Activated T-cell treated with anti-CD3 and anti-CD28 coated beads for 24 hours (primary cell): ENCODE data around the gene MOCS3.

ENCODE experiments used
- DNase-seq: peaks from one replicate; pipeline ENCODE4 v3.0.0-alpha.2; 2020; ENCODE audit warnings: low read depth

Gene MOCS3, protein sequence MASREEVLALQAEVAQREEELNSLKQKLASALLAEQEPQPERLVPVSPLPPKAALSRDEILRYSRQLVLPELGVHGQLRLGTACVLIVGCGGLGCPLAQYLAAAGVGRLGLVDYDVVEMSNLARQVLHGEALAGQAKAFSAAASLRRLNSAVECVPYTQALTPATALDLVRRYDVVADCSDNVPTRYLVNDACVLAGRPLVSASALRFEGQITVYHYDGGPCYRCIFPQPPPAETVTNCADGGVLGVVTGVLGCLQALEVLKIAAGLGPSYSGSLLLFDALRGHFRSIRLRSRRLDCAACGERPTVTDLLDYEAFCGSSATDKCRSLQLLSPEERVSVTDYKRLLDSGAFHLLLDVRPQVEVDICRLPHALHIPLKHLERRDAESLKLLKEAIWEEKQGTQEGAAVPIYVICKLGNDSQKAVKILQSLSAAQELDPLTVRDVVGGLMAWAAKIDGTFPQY

DNA sequence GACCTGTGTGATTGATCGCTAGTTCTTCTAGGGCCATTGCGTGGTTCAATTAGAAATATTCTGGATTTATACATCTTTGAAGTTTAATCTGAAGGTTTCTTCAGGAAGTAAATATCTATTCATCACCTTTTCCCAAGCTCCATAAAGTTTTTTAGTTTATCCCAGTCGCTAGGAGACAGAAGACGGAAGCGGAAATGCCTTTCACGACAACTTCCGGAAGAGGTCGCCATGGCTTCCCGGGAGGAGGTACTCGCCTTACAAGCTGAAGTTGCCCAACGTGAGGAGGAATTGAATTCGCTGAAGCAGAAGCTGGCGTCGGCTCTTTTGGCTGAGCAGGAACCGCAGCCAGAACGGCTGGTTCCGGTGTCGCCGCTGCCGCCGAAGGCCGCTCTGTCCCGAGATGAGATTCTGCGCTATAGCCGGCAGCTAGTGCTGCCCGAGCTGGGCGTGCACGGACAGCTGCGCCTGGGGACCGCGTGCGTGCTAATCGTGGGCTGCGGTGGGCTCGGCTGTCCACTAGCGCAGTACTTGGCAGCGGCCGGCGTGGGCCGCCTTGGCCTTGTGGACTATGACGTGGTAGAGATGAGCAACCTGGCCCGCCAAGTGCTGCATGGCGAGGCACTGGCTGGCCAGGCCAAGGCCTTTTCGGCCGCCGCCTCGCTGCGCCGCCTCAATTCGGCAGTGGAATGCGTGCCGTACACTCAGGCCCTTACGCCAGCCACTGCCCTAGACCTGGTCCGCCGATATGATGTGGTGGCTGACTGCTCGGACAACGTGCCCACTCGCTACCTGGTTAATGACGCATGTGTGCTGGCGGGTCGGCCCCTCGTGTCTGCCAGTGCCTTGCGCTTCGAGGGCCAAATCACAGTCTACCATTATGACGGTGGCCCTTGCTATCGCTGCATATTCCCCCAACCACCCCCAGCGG lies at the start of gene MOCS3:
Gene MOCS3 (plus strand): TSS at position 204 of the 928 bp plus-strand sequence. CDS start 25 bp downstream, at position 229.
- peak; percentile 72 for DNase-seq

DNA sequence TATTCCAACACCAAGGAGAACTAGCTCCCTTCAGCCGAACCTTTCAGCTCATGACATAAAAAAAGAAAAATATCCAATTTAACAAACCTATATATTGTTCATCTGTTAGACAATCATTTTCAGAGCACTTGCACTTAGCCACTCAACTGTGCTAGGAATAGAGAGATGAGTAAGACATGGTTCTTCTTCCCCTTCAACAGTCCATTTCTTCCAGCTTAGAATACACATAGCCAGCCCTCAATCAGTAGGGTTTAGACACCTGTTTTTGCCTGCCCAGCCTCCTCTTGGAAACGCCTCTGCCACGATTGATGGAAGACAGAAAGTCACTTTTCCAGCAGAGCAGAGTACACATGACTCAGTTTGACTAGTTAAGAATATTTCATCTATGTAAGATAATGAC lies 49.2 kb upstream of the MOCS3 start:
- DNase-seq, result no peak

DNA sequence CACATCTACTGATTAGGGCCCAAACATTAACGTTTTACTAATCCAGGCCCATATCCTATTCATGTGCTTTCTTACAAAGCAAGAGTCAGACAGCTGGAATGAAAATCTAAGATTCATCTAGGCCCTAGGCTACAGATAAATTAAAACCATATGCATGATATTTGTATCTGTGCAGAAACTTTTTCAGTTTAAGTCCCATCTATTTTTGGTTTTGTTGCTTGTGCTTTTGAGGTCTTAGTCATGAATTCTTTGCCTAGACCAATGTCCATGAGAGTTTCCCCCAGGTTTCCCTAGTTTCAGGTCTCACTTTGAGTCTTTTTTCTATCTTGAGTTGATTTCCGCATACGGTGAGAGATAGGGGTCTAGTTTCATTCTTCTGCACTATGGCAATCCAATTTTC lies 47.6 kb upstream of the MOCS3 start:
- DNase-seq, result no peak

DNA sequence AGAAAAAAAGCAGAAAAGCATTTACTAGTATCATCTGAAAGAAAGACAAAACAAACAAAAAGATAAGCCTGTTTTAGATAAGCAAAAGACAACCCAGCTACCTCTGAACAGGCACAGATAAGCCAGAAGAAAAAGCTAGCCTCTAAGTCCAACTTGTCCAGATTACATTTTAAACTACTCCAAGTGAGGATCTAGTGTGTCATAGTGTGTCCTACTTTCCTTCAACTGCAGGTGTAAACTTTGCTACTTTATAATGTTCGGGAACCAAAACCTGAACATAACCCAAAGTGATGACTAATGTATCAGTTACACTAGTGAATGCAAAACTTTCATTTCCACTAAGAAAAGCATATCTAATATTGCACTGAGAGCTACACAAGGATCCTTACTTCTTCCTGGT lies 46.9 kb upstream of the MOCS3 start:
- DNase-seq, result no peak

DNA sequence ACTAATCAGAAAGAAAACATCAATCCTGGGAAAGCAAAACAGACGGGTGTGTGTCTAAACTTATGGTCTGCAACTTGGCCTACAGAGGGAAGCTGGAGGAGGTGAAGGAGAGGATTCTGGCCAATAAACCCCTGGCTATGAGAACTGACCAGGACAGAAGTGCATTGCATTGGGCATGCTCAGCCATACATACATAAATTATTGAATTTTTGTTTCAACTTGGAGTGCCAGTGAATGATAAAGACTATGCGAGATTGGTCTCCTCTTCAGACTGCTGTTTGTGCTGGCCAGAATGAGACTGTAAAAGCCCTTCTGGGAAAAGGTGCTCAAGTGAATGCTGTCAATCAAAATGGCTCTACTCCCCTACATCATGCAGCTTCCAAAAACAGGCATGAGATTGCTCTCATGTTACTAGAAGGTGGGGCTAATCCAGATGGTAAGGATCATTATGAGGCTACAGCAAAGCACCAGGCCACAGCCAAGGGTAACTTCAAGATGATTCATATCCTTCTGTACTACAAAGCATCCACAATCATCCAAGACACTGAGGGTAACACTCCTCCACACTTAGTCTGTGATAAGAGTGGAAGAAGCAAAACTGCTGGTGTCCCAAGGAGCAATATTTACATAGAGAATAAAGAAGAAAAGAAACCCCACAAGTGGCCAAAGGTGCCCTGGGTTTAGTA lies 44.8 kb upstream of the MOCS3 start:
- DNase-seq, result no peak

DNA sequence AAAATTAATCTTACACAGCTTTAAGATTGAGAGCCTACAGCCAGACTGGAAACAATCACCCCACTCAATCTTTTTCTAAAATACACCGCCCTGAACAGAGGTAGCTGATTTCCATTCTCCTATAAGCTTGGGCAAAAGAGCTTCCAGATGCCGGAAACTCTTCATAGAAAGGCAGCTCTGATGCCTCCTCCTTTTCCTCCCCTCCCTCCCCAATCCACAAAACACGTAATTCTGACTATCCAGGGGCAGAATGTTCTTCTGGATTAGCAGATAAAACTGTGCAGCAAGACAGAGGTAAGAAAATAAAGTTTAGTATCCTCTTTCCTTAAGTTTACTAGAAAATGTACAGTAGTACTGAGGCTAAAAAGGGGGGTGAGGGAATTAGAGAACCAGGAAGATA lies 43.2 kb upstream of the MOCS3 start:
- DNase-seq, result no peak

DNA sequence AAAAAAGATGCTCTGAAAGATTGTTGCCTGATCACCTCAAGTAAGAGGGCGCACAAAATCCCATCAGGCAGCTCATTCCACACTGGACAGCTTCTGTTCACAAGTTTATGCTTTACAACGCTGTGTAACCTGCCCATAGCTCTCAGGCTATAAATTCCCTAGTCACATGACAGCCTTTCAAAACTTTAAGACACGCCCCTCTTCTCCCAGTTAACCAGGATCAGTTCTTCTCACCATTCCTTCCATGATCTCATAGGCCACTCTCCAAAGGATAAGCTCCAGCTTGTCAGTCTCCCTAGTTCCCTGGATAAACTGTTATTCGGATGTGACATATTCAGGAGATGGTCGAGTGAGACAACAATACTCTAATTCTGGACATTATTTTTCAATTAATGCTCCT lies 42.4 kb upstream of the MOCS3 start:
- DNase-seq, result no peak

DNA sequence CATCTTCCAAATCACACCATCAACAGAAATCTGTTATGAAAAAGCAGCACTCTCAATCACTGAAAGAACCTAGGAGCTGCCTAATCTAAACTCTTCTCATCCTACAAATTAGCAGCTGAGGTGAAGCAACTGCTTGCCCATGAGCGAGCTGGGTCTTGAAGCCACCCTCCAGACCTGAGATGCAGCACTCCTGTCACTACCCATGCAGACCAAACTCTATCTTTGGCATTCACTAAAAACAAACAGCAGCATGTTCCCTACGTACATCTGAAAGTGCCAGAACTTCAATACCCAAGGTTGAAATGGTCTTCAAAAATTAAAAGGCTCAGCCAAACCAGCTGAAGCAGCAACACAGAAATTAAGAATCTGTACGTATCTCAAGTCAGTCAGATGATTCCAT lies 41.7 kb upstream of the MOCS3 start:
- DNase-seq, result no peak

DNA sequence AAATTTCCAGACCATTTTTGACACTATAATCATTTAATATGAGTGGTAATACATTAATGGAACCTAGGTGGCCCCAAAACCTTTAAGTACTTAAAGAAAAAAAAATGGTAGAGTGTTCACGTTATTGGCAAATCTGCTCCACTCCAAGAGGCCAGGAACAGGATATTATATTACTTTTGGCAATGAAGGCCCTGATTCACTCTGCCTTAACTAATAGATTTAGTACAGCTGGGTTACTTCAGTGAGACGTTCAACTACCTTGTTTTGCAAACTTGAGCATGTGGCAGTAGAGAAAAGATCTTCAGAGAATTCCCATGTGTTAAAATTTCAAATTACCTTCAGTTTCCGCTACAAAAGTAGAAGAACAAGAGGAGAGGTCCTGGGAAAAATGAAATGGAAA lies 40.2 kb upstream of the MOCS3 start:
- DNase-seq, result no peak

DNA sequence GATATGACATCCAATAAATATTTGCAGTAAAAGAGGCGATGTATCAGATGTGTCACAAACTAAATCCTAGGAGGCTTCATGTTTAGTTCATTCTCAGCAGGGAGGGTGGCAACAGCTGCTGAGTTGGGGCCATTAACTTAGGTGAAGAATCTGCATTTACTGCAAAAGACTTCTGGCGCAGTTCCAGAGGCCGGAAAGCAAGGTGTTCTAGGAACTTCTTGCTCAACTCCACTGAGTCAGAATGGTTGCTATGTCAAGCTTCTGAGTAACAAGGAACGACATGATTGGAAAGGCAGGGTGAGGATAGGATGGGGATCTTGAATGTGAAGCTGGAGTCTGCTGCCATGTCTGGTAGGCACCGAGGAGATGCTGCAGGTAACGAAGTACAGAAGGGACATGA lies 39.1 kb upstream of the MOCS3 start:
- no peak for DNase-seq

DNA sequence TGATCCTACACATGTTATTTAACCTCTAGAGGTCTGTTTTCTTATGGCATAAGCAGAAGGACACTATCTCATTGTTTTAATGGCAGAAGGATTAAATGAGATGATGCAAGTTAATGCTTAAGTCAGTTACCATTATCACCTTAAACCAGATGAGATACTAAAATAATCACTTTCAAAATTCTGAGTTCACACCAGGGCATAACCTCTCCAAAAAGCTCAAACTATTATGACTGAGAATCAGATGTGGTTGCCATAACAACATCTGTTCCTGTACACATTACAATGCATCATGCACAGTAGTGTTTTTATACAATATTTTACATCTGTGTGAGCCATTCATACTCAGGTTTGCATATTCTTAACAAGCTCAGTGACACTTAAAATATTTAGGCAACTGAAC lies 37.6 kb upstream of the MOCS3 start:
- no peak for DNase-seq

DNA sequence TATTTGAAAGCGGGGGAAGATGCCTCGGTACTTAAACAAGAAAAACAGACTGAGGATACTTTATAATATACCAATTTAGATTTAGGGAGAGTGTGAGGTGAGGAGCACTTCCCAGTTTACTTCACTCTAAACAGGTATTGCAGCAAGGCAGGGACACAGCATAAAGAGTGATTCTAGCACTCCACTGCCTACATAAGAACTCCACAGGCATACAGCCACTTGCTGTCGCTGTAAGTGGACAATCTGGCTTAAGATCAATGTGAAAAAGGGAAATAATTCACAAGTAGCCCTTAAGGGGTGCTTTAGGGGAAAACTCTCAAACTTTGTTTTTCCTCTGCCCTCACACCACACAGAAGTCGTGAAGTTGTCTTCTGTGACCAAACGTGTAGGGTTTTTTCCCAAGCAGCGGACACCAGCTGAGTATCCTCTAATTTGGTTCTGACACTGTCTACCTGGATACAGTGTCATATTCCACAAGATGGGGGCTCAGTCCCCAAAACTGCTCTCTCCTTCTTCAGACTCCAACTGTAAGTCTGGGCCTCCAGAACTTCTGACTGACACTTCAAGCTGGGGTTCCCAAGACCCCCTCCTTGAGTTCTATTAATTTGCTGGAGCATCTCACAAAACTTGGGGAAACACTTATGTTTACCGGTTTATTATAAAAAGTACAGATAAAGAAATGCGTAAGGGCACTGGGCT lies 36.7 kb upstream of the MOCS3 start:
- no peak for DNase-seq

DNA sequence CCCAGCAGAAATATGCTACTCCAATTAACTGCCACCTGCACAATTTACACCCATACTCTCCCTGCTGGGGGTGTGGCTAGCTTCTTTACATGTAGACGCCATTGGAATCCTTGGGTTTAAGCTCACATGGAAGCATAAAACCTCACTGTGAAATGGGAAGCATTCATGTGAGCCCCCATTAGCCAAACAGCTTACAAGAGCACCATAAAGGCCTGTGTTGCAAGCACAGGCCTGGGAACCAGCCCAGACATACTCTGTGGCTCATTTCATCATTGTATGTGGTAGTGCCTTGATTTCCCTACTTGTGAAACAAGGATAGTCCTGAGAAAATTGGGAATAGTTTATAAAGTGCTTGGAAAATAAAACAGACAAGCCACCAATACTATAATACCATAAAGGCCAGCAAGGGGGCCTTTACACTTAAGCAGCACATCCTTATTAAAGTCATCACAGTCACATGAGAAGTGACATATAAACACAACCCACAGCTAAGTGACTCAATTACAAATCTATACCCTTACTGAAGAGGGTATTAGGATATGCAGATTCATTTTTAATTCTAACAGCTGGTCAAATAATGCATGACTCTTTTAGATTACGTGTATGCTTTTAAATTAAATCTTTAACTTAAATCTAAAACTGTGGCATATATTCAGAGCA lies 34.2 kb upstream of the MOCS3 start:
- DNase-seq, result no peak

DNA sequence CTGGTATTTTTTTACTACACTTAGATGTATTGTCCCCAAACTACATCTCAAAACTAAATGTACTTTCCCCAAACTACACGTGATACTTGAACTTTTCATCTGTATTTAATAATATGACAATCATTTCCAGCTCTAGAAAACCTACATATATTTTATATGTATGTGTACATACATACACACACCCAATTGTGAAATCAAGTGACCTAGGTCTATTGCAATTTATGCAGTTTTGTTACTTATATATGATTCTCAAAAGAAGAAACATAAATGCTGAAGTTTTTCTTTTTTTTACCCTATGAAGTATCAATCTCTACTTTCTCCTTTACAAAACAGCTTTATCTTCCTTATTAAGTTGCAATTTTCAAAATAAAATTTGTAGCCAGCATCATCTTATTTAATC lies 32.1 kb upstream of the MOCS3 start:
- DNase-seq, result no peak

DNA sequence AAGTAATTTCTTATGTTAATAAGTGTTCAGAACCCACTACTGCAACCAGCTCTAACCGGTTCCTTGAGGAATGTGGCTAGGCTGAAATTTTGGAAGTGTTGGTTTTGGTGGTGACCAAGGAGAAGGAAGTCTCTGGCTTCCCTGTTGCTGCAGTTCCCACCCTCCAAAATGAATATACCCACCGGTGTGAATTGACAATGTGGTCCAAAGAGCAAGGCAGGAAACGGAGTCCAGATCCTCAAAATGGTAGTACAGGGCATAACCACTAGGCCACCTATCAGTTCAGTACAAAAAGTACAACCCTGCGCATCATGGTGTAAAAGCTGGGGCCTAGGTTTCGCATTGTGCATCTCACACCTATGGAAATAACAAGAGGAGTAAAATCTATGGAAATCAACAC lies 30.1 kb upstream of the MOCS3 start:
- no peak for DNase-seq

DNA sequence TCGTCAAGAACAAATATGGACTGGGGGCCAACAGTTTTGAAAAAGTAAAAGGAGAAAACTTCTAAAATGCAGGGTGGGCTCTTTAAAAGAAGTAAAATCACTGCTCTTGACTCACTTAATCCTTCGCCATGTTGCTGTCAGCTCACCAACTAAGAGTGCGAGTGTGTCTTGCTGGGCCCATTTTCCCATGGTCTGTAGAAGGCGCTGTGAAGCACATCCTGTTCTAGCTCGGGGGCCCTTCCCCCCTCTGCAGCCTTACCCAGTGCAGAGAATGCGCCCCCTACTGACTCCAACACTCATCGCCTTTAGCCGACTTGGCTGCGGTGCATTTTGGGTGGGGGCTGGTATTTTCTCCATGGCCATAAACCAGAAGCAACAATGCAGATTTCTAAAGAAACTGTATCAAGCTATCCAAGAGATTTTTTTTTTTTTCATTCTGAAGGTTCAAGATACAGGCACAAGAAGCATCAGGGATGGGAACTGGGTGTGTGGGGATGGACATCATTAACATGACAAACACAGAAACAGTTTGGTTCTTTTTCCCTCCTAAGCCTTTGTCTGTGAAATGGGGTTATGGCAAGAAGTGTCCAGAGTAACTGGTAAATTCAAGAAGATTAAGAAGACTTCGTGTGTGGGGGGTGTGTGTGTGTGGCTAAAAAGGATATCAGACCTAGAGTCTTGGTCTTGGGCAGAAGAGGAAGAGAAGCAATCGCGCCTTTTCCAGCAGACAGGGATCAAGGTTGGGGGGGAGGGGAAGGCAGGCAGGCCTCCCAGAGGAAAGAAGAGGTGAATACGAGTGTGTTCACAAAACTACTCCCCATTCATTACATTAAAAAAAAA lies 29.1 kb upstream of the MOCS3 start:
- DNase-seq, result peak; percentile 86

DNA sequence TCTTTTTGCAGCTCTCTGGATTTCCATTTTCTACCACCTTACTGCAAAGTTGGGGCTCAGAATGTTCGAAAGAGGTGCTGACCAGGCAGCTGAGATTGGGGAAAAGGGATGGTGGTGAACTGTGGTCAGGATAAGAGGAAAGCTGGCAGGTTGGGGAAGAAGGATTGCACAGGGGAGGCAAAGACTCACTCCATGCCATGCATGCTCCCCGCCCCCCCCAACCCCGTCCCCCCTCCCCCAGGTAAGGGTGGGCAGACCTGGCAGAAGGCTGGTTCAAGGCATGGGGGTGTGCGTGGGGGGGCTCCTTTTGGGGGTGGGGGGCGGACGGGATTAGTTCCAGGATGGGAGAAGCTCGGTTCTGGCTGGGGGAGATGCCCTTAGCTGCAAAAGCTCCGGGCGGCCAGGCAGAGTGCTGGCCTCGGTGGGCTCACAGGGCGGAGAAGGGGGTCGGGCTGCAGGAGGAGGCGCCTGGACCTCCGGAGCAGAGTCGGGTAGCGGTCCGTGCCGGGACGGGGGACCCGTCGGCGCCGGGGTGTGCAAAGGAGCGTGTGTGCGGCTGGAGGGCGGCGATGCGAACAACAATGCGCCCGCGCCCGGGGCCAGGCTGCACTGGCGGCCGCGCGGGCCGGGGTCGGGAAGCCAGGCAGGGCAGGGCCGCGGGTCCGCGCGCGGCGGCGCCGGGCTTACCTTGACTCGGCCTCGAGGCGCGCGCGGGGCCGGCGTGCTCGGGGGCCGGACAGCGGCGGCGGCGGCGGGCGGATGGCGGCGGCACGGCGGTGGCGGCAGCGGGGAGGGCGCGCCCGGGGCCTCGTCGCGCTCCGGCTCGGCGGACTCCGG lies 28.3 kb upstream of the MOCS3 start:
- no peak for DNase-seq

DNA sequence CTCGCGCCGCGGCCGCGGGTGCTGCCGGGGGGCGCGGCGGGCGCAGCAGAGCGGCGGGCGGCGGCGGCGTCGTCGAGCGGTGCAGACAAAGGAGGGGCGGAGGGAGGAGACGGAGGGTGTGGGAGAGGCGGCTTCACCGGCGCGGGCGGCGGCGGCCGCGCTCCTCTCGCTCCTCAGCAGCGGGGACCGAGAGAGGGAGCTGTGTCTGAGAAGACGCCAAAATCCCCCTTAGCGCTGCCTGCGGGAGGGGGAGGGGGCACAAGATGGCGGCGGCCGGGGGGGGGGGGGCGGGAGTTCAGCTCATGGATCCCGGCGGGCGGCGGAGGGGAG lies 27.7 kb upstream of the MOCS3 start:
- DNase-seq, result no peak

DNA sequence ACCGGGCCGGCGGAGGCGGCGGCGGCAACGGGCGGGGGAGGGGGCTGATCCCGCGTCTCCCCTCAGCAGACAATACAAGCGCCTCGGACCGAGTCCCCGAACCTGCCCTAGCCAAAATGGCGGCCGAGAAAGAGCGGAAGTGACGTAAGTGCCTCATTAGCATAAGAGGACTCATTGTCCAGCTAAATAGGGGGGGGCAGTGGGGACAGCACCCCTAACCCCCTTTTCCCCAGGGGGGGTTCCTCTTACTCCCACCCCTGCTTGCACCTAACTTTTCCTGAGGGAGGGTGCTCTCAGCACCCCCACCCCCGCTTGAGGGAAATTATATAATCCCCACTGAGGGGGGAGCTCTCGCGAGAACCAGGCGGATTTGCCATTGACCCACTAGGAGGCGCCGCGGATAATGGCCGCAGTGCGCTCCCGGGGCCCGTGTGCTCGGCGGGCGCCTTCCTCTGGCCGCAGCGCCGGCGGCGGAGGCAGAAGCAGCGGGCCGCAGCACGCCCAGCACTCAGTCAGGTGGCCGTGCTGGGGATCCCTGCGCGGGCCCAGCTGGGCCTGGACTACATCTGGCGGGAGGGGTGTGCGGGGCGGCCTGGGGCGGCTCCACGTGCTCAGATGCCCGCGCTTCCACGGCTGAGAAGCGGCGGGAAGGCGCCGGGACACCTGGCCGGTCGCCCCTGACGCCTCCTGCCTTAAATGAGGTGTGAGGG lies 27.2 kb upstream of the MOCS3 start, which contains the start of gene ADNP:
Gene ADNP (minus strand): TSS at position 132 of the 710 bp plus-strand sequence. CDS start 27,441 bp downstream, outside the sequence.
- peak; percentile 83 for DNase-seq
